ENCODE data around the gene MYB. TPM values are rescaled to one million over a fixed set of nuclear protein-coding genes. Genes with fewer than 3 reads are reported as not detected.

Gene MYB
- total RNA-seq, 2 experiments from 2014 or later: 20.1 to 42.9 TPM

DNA sequence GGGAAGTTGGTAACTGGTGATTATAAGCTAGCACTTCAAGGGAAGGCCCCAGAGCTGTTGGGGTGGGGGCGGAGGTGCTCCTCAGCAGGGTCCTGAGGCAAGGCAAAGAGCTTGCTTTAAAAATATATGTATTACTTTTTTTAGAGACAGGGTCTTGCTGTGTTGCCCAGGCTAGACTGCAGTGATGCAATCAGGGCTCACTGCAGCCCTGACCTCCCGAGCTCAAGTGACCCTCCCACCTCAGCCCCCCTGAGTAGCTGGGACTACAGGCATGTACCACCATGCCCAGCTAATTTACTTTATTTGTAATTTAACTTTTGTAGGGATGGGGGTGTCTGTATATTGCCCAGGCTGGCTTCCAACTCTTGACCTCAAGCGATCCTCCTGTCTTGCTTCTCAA lies 87.2 kb downstream of the MYB start:
- BruUV-seq (replicated peaks): no TSS peak

GRCh38 chr6:135268740-135269139 lies 87.6 kb downstream of the MYB start:
- no peak for DNase-seq (ENCODE audit: low spot score)
- CTCF ChIA-PET (ENCODE audit: unreplicated experiment): interaction anchor here (0.9 to 1.1 kb wide), 3 partner anchors 11 to 18 kb away, joined by 3 to 4 read pairs (median 3); no protein-coding TSS in a partner anchor
- intact Hi-C loops (cut with micrococcal nuclease; ENCODE audit: unreplicated experiment): no loop called here

More for the DNA sequence above, 87.2 kb downstream of the MYB start:
- H3K9me2 ChIP-seq (ENCODE audit: insufficient read depth, low read length): no peaks in the 10 kb centered on the region
- TF ChIP-seq, protein P1, sequence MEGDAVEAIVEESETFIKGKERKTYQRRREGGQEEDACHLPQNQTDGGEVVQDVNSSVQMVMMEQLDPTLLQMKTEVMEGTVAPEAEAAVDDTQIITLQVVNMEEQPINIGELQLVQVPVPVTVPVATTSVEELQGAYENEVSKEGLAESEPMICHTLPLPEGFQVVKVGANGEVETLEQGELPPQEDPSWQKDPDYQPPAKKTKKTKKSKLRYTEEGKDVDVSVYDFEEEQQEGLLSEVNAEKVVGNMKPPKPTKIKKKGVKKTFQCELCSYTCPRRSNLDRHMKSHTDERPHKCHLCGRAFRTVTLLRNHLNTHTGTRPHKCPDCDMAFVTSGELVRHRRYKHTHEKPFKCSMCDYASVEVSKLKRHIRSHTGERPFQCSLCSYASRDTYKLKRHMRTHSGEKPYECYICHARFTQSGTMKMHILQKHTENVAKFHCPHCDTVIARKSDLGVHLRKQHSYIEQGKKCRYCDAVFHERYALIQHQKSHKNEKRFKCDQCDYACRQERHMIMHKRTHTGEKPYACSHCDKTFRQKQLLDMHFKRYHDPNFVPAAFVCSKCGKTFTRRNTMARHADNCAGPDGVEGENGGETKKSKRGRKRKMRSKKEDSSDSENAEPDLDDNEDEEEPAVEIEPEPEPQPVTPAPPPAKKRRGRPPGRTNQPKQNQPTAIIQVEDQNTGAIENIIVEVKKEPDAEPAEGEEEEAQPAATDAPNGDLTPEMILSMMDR (conservative IDR thresholded peaks at IDR 0.05; ENCODE audit: low read length): no peak
- no peak for TF ChIP-seq EZH2phosphoT487 (IDR thresholded peaks at IDR 0.05; ENCODE audit: borderline replicate concordance, low read depth, low read length)
- H3K9me3 ChIP-seq (ENCODE audit: low read length): no peaks in the 10 kb centered on the region; the same call in 1 of the 2 replicates
- peak overlapping the region; percentile 56; the same call in 1 of the 2 replicates for H2AFZ ChIP-seq (ENCODE audit: low read length)
- POLR2A ChIA-PET: interaction anchor here (0.7 to 2.7 kb wide), 14 partner anchors 10 to 126 kb away, joined by 3 to 17 read pairs (median 4); partner anchors contain the start of gene MYB
- H3K36me3 ChIP-seq (ENCODE audit: insufficient read depth, low read length): 0 out of 2 replicates have a peak, but pooled peaks cover 3% of the 10 kb centered on the region
- CTCF ChIA-PET (ENCODE audit: unreplicated experiment): interaction anchor here (0.9 to 1.1 kb wide), 4 partner anchors 11 to 123 kb away, joined by 3 to 4 read pairs (median 3); no protein-coding TSS in a partner anchor
- intact Hi-C loops (cut with micrococcal nuclease; ENCODE audit: unreplicated experiment): no loop called here
- H3K27ac ChIP-seq (ENCODE audit: low read depth, low read length, poor library complexity, severe bottlenecking): peak overlapping the region; percentile 92
- DNase-seq (ENCODE audit: low spot score): no peak
- H3K4me1 ChIP-seq (ENCODE audit: insufficient read depth, low read length, poor library complexity, severe bottlenecking): peaks cover 87% of the 10 kb centered on the region
- no peaks in the 10 kb centered on the region for H4K20me1 ChIP-seq (ENCODE audit: insufficient read depth, low read length)
- H3K4me3 ChIP-seq (ENCODE audit: low read depth, low read length, poor library complexity, severe bottlenecking): no peak overlapping the region
- peak overlapping the region; percentile 60 for H3K4me2 ChIP-seq (ENCODE audit: low read length)
- H3K79me2 ChIP-seq (ENCODE audit: insufficient read depth, low read depth, low read length): no peaks in the 10 kb centered on the region

More at GRCh38 chr6:135268740-135269139, 87.6 kb downstream of the MYB start:
- TF ChIP-seq EZH2phosphoT487 (IDR thresholded peaks at IDR 0.05; ENCODE audit: borderline replicate concordance, low read depth, low read length): no peak
- TF ChIP-seq, protein P1 (conservative IDR thresholded peaks at IDR 0.05; ENCODE audit: low read length): no peak
- peaks cover 86% of the 10 kb centered on the region for H3K4me1 ChIP-seq (ENCODE audit: insufficient read depth, low read length, poor library complexity, severe bottlenecking)
- POLR2A ChIA-PET: interaction anchor here (0.7 to 2.7 kb wide), 12 partner anchors 9 to 125 kb away, joined by 3 to 17 read pairs (median 4); partner anchors contain the start of gene MYB
- peak overlapping the region; percentile 92 for H3K27ac ChIP-seq (ENCODE audit: low read depth, low read length, poor library complexity, severe bottlenecking)
- no peaks in the 10 kb centered on the region for H3K9me2 ChIP-seq (ENCODE audit: insufficient read depth, low read length)
- no peaks in the 10 kb centered on the region for H4K20me1 ChIP-seq (ENCODE audit: insufficient read depth, low read length)
- no TSS peak for BruUV-seq (replicated peaks)
- H3K4me2 ChIP-seq (ENCODE audit: low read length): peak overlapping the region; percentile 60
- no peak overlapping the region for H3K4me3 ChIP-seq (ENCODE audit: low read depth, low read length, poor library complexity, severe bottlenecking)
- H2AFZ ChIP-seq (ENCODE audit: low read length): peak overlapping the region; percentile 14; the same call in 1 of the 2 replicates
- H3K36me3 ChIP-seq (ENCODE audit: insufficient read depth, low read length): 0 out of 2 replicates have a peak, but pooled peaks cover 3% of the 10 kb centered on the region
- no peaks in the 10 kb centered on the region; the same call in 1 of the 2 replicates for H3K9me3 ChIP-seq (ENCODE audit: low read length)
- no peaks in the 10 kb centered on the region for H3K79me2 ChIP-seq (ENCODE audit: insufficient read depth, low read depth, low read length)

Small RNA genes within 50 kb of the gene (microRNA-seq; reads per million reads assigned to microRNA genes)
- gene MIR548A2 (ENCODE audit: borderline replicate concordance): not detected

Small RNA genes within 50 kb of the gene (small RNA-seq; reads per million reads assigned to genes)
- not detected for gene MIR548A2

Other genes with a start within 250 kb of the MYB start
- not detected in 2 replicates for gene ALDH8A1, start 231.2 kb upstream of the MYB start, total RNA-seq (2014; rRNA removed; shearing (Covaris generic))
- gene ALDH8A1, start 231.2 kb upstream of the MYB start, total RNA-seq (2022): not detected in 2 replicates
- gene HBS1L, start 126.5 kb upstream of the MYB start, total RNA-seq (2014; rRNA removed; shearing (Covaris generic)): 82.9 and 95.4 TPM in 2 replicates
- gene HBS1L, start 126.5 kb upstream of the MYB start, total RNA-seq (2022): 93.1 and 94.9 TPM in 2 replicates

Measured in OCI-LY7 (cell line).